Measurements from ENCODE around the gene HSPA13.
"Not testable (repeated sequence)": the region's sequence is repeated elsewhere in the genome, so short reads cannot be mapped to it uniquely, and the experiment has no call there.

The HSPA13 gene

GRCh38 chr21:14356746-14357145 is 26.2 kb downstream of the HSPA13 start:
- H3K36me3 ChIP-seq = no peaks in the 10 kb centered on the region
- no peaks in the 10 kb centered on the region for H3K27me3 ChIP-seq
- no peak overlapping the region for H3K4me3 ChIP-seq (ENCODE audit: low read depth in 1 of 2, low read length in 1 of 2)
- H3K4me1 ChIP-seq (ENCODE audit: control insufficient read depth in 1 of 2, insufficient read depth in 1 of 2, low read depth in 1 of 2, low read length in 1 of 2) = peaks cover under 1% of the 10 kb centered on the region in 2 experiments
- TF ChIP-seq, protein P1, sequence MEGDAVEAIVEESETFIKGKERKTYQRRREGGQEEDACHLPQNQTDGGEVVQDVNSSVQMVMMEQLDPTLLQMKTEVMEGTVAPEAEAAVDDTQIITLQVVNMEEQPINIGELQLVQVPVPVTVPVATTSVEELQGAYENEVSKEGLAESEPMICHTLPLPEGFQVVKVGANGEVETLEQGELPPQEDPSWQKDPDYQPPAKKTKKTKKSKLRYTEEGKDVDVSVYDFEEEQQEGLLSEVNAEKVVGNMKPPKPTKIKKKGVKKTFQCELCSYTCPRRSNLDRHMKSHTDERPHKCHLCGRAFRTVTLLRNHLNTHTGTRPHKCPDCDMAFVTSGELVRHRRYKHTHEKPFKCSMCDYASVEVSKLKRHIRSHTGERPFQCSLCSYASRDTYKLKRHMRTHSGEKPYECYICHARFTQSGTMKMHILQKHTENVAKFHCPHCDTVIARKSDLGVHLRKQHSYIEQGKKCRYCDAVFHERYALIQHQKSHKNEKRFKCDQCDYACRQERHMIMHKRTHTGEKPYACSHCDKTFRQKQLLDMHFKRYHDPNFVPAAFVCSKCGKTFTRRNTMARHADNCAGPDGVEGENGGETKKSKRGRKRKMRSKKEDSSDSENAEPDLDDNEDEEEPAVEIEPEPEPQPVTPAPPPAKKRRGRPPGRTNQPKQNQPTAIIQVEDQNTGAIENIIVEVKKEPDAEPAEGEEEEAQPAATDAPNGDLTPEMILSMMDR (IDR thresholded peaks at IDR 0.05) = no peak
- H3K9me3 ChIP-seq = no peaks in the 10 kb centered on the region
- no peak overlapping the region for H3K27ac ChIP-seq

DNA sequence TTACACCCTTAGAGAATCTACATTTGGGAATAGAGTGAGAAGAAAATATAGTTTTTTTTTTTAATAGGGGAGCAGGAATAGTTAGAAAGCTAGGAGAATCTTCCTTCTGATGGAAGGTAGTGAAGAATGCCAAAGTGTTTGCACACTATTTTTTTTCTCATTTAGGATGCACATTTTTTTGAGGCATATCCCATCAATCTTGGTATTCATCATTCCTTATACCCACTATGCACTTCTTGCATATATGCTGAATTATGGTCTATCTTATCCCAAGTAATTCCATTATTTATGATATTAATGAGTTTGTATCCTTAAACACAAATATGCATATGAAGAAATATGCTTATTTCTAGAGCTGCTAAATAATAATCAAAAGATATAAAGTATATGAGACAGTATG is 28.4 kb downstream of the HSPA13 start:
- TF ChIP-seq, protein P1 (IDR thresholded peaks at IDR 0.05) = no peak
- Histone ChIP-seq H3K27me3 (no peaks in the 10 kb centered on the region), H3K36me3 (no peaks in the 10 kb centered on the region)

GRCh38 chr21:14353726-14354125 is 29.2 kb downstream of the HSPA13 start:
- H3K27ac ChIP-seq = no peak overlapping the region
- H3K4me1 ChIP-seq (ENCODE audit: control insufficient read depth in 1 of 2, insufficient read depth in 1 of 2, low read depth in 1 of 2, low read length in 1 of 2) = no peaks in the 10 kb centered on the region
- no peaks in the 10 kb centered on the region for H3K9me3 ChIP-seq
- no peaks in the 10 kb centered on the region for H3K36me3 ChIP-seq
- no peaks in the 10 kb centered on the region for H3K27me3 ChIP-seq
- no peak overlapping the region for H3K4me3 ChIP-seq (ENCODE audit: low read depth in 1 of 2, low read length in 1 of 2)
- TF ChIP-seq, protein P1 (IDR thresholded peaks at IDR 0.05) = no peak

More for the DNA sequence above, 28.4 kb downstream of the HSPA13 start:
- Histone ChIP-seq H3K4me1 (ENCODE audit: control insufficient read depth in 1 of 2, insufficient read depth in 1 of 2, low read depth in 1 of 2, low read length in 1 of 2) (no peaks in the 10 kb centered on the region), H3K27ac (no peak overlapping the region), H3K9me3 (no peaks in the 10 kb centered on the region), H3K4me3 (ENCODE audit: low read depth in 1 of 2, low read length in 1 of 2) (no peak overlapping the region)

GRCh38 chr21:14353231-14353630 is 29.7 kb downstream of the HSPA13 start:
- no peaks in the 10 kb centered on the region for H3K27me3 ChIP-seq
- no peak overlapping the region for H3K4me3 ChIP-seq (ENCODE audit: low read depth in 1 of 2, low read length in 1 of 2)
- no peaks in the 10 kb centered on the region for H3K9me3 ChIP-seq
- H3K4me1 ChIP-seq (ENCODE audit: control insufficient read depth in 1 of 2, insufficient read depth in 1 of 2, low read depth in 1 of 2, low read length in 1 of 2) = no peaks in the 10 kb centered on the region
- TF ChIP-seq, protein P1 (IDR thresholded peaks at IDR 0.05) = no peak
- H3K27ac ChIP-seq = no peak overlapping the region
- no peaks in the 10 kb centered on the region for H3K36me3 ChIP-seq

DNA sequence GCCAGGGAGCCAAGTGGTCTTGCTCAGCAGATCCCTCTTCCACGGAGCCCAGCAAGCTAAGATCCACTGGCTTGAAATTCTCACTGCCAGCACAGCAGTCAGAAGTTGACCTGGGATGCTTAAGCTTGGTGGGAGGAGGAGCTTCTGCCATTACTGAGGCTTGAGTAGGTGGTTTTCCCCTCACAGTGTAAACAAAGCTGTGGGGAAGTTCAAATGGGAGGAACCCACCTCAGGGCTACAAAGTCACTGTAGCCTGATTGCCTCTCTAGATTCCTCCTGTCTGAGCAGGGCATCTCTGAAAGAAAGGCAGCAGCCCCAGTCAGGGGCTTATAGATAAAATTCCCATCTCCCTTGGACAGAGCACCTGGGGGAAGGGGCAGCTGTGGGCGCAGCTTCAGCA is 55.6 kb downstream of the HSPA13 start:
- H3K4me3 ChIP-seq (ENCODE audit: low read depth in 1 of 2, low read length in 1 of 2); H3K27ac ChIP-seq; H3K9me3 ChIP-seq; H3K36me3 ChIP-seq; H3K4me1 ChIP-seq (ENCODE audit: control insufficient read depth in 1 of 2, insufficient read depth in 1 of 2, low read depth in 1 of 2, low read length in 1 of 2); H3K27me3 ChIP-seq: not testable (repeated sequence)

DNA sequence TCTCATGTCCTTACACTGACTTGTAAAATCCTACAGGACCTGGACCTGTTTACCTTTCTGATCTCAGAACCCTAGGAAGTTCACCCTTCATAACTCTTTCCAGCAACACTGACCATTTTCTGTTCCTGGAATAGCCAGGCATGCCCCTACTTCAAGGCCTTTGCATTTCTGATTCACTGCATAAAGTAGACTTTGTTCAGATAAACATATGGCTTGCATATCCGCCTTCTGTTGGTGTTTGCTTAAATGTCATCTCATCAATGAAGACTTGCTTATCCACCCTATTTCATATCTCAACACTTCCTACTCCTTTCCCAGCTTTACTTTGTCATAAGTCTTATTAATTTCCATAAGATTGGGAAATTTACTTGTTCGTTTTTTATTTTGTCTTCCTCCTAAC is 57.4 kb downstream of the HSPA13 start:
- no peak overlapping the region for H3K4me3 ChIP-seq (ENCODE audit: low read depth in 1 of 2, low read length in 1 of 2)
- TF ChIP-seq, protein P1 (IDR thresholded peaks at IDR 0.05) = no peak
- H3K9me3 ChIP-seq = no peaks in the 10 kb centered on the region
- no peaks in the 10 kb centered on the region for H3K27me3 ChIP-seq
- H3K36me3 ChIP-seq = no peaks in the 10 kb centered on the region
- no peaks in the 10 kb centered on the region for H3K4me1 ChIP-seq (ENCODE audit: control insufficient read depth in 1 of 2, insufficient read depth in 1 of 2, low read depth in 1 of 2, low read length in 1 of 2)
- no peak overlapping the region for H3K27ac ChIP-seq

All from neutrophil (primary cell).